ENCODE data around the gene TRA2B. TPM values are rescaled to one million over a fixed set of nuclear protein-coding genes. Genes with fewer than 3 reads are reported as not detected.

TRA2B gene
- total RNA-seq, 1 experiment from 2014 or later: 172 TPM

DNA sequence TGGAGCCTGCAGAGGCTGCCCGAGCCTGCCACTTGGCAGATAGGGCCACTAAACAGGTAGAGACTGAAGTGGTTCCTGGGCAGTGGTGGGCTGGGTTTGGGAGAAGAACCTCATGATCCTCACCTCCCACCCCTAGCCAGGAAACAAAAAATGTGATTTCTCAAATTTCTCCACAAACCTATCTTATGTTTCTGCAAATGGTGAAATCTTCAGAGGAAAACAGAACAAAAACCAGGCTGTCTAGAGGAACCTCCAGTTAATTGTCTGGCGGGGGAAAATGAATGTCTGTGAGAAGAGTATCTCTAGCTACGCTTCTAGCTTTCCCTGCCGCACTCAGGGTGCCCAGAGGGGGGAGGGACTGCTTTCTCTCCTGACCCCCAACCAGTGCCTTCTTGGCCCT lies 55.9 kb downstream of the TRA2B start:
- H4K20me1 ChIP-seq (ENCODE audit: insufficient read depth): no peaks in the 10 kb centered on the region
- H3K27ac ChIP-seq (ENCODE audit: low read depth, low read length): no peak overlapping the region
- H3K36me3 ChIP-seq (ENCODE audit: control insufficient read depth in 1 of 2, insufficient read depth in 2 of 2, low read length in 2 of 2): no peaks in the 10 kb centered on the region
- H3K4me3 ChIP-seq (replicated peaks in 1 of 2; ENCODE audit: low read depth in 1 of 2, low read length in 2 of 2): no peak overlapping the region
- TF ChIP-seq ZNF274 (IDR thresholded peaks at IDR 0.05; ENCODE audit: low read depth, low read length) (no peak), EZH2phosphoT487 (IDR thresholded peaks at IDR 0.05; ENCODE audit: borderline replicate concordance) (no peak), FOSL1 (IDR thresholded peaks at IDR 0.05; ENCODE audit: low read depth) (no peak), ELF1 (IDR thresholded peaks at IDR 0.05; ENCODE audit: borderline replicate concordance, low read depth) (no peak), ZFX (IDR thresholded peaks at IDR 0.05) (no peak), JUND (IDR thresholded peaks at IDR 0.05) (no peak), RAD21 (IDR thresholded peaks at IDR 0.05; ENCODE audit: low read depth) (no peak), CBX3 (IDR thresholded peaks at IDR 0.05; ENCODE audit: low read depth) (no peak), YY1 (IDR thresholded peaks at IDR 0.05; ENCODE audit: extremely low read depth, insufficient replicate concordance, low read depth, low read length) (no peak), SRF (IDR thresholded peaks at IDR 0.05; ENCODE audit: low read depth) (no peak), CEBPB (IDR thresholded peaks at IDR 0.05; ENCODE audit: low read depth) (no peak)
- TF ChIP-seq, protein P1, sequence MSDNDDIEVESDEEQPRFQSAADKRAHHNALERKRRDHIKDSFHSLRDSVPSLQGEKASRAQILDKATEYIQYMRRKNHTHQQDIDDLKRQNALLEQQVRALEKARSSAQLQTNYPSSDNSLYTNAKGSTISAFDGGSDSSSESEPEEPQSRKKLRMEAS (IDR thresholded peaks at IDR 0.05): no peak
- H3K4me1 ChIP-seq (ENCODE audit: control insufficient read depth in 1 of 2, insufficient read depth in 2 of 2, low read length in 2 of 2): no peaks in the 10 kb centered on the region
- no peak overlapping the region for H3K4me2 ChIP-seq (ENCODE audit: low read length)
- no peaks in the 10 kb centered on the region for H3K9me2 ChIP-seq (ENCODE audit: insufficient read depth)
- H3K9ac ChIP-seq (ENCODE audit: low read length): no peak overlapping the region
- BruUV-seq (replicated peaks): no TSS peak
- no peak overlapping the region for H2AFZ ChIP-seq (ENCODE audit: low read depth, low read length, poor library complexity, severe bottlenecking)
- intact Hi-C loops (cut with micrococcal nuclease): no loop called here
- DNase-seq (ENCODE audit: low read depth, low spot score) (no peak), ATAC-seq (no peak)
- POLR2A ChIA-PET: no interaction called here
- H3K9me3 ChIP-seq (ENCODE audit: control insufficient read depth in 1 of 2, insufficient read depth in 1 of 2, low read depth in 1 of 2, low read length in 2 of 2): no peaks in the 10 kb centered on the region
- RAD21 ChIA-PET (ENCODE audit: low non-redundant PET in 1 of 2, low total read pairs in 2 of 2, uncharacterized antibody in 2 of 2, unreplicated experiment in 2 of 2): no interaction called here
- H3K27me3 ChIP-seq (ENCODE audit: insufficient read depth, low read length): no peaks in the 10 kb centered on the region
- no peaks in the 10 kb centered on the region for H3K79me2 ChIP-seq (ENCODE audit: insufficient read depth, low read length)
- CTCF ChIA-PET: no interaction called here

DNA sequence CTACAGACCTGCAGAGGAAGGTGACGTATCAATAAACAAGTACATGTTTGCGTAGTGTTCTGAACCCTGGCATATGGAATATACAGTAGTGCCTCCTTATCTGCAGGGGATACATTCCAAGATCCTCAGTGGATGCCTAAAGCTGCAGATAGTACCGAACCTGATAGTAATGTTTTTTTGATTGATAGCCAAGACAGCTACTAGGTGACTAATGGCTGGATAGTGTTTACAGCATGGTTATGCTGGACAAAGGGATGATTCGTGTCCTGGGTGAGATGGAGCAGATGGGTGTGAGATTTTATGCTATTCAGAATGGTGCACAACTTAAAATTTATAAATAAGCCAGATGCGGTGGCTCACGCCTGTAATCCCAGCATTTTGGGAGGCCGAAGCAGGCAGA lies 57.2 kb downstream of the TRA2B start:
- ChIA-PET RAD21 (ENCODE audit: low non-redundant PET in 1 of 2, low total read pairs in 2 of 2, uncharacterized antibody in 2 of 2, unreplicated experiment in 2 of 2) (no interaction called here), CTCF (no interaction called here), POLR2A (no interaction called here)
- intact Hi-C loops (cut with micrococcal nuclease): no loop called here
- H4K20me1 ChIP-seq (ENCODE audit: insufficient read depth): no peaks in the 10 kb centered on the region
- no peaks in the 10 kb centered on the region for H3K9me2 ChIP-seq (ENCODE audit: insufficient read depth)
- peaks cover 0 to 2% of the 10 kb centered on the region in 2 experiments; a peak in 1 of 4 replicates for H3K4me1 ChIP-seq (ENCODE audit: control insufficient read depth in 1 of 2, insufficient read depth in 2 of 2, low read length in 2 of 2)
- no peak overlapping the region for H3K4me2 ChIP-seq (ENCODE audit: low read length)
- TF ChIP-seq, protein P2, sequence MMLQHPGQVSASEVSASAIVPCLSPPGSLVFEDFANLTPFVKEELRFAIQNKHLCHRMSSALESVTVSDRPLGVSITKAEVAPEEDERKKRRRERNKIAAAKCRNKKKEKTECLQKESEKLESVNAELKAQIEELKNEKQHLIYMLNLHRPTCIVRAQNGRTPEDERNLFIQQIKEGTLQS (IDR thresholded peaks at IDR 0.05): no peak
- TF ChIP-seq SIN3A (IDR thresholded peaks at IDR 0.05; ENCODE audit: low read depth) (no peak), ZNF274 (IDR thresholded peaks at IDR 0.05; ENCODE audit: low read depth, low read length) (no peak), RAD21 (IDR thresholded peaks at IDR 0.05; ENCODE audit: low read depth) (no peak), YY1 (IDR thresholded peaks at IDR 0.05; ENCODE audit: extremely low read depth, insufficient replicate concordance, low read depth, low read length) (no peak), JUND (IDR thresholded peaks at IDR 0.05) (no peak), EGR1 (IDR thresholded peaks at IDR 0.05; ENCODE audit: low read depth) (no peak), SRF (IDR thresholded peaks at IDR 0.05; ENCODE audit: low read depth) (no peak), EZH2 (IDR thresholded peaks at IDR 0.05) (no peak), POLR2AphosphoS5 (IDR thresholded peaks at IDR 0.05; ENCODE audit: low read depth, low read length) (no peak), FOSL1 (IDR thresholded peaks at IDR 0.05; ENCODE audit: low read depth) (no peak), SP1 (IDR thresholded peaks at IDR 0.05; ENCODE audit: low read depth) (no peak)
- DNase-seq (ENCODE audit: low read depth, low spot score) (no peak), ATAC-seq (no peak)
- no peak overlapping the region for H2AFZ ChIP-seq (ENCODE audit: low read depth, low read length, poor library complexity, severe bottlenecking)
- H3K36me3 ChIP-seq (ENCODE audit: control insufficient read depth in 1 of 2, insufficient read depth in 2 of 2, low read length in 2 of 2): no peaks in the 10 kb centered on the region
- H3K4me3 ChIP-seq (replicated peaks in 1 of 2; ENCODE audit: low read depth in 1 of 2, low read length in 2 of 2): no peak overlapping the region
- H3K9ac ChIP-seq (ENCODE audit: low read length): no peak overlapping the region
- no peaks in the 10 kb centered on the region for H3K9me3 ChIP-seq (ENCODE audit: control insufficient read depth in 1 of 2, insufficient read depth in 1 of 2, low read depth in 1 of 2, low read length in 2 of 2)
- H3K27me3 ChIP-seq (ENCODE audit: insufficient read depth, low read length): no peaks in the 10 kb centered on the region
- no peak overlapping the region for H3K27ac ChIP-seq (ENCODE audit: low read depth, low read length)
- no TSS peak for BruUV-seq (replicated peaks)
- H3K79me2 ChIP-seq (ENCODE audit: insufficient read depth, low read length): no peaks in the 10 kb centered on the region

Measured in HCT116 (cell line).